DOHH2 (cell line): Measurements from ENCODE around the gene RAMP1.

Source experiments
- H3F3A ChIP-seq: fragments of 200-600 bp; sonication (generic), shearing (Covaris generic); 2 replicates; pipeline ENCODE4 v1.6.0; 2016; ENCODE audit warnings: antibody characterized with exemption, mild to moderate bottlenecking; ENCODE audit not compliant: control insufficient read depth, insufficient read depth
- H3K27ac ChIP-seq: fragments of 200-600 bp; sonication (generic); 2 replicates; pipeline ENCODE4 v1.5.1; 2014; ENCODE audit warnings: low read depth, mild to moderate bottlenecking, low read length, moderate library complexity
- H3K27me3 ChIP-seq: fragments of 200-600 bp; sonication (generic); 2 replicates; pipeline ENCODE4 v1.6.1; 2014; ENCODE audit warnings: mild to moderate bottlenecking, low read length, mixed read lengths; ENCODE audit not compliant: control insufficient read depth
- H3K36me3 ChIP-seq: fragments of 200-600 bp; sonication (generic); 2 replicates; pipeline ENCODE4 v1.6.1; 2014; ENCODE audit warnings: mild to moderate bottlenecking, low read length, moderate library complexity, mixed read lengths; ENCODE audit not compliant: control insufficient read depth
- H3K4me1 ChIP-seq: fragments of 200-600 bp; sonication (generic); 2 replicates; pipeline ENCODE4 v1.6.1; 2014; ENCODE audit warnings: mild to moderate bottlenecking, low read length, mixed read lengths; ENCODE audit not compliant: control insufficient read depth
- H3K4me2 ChIP-seq: fragments of 200-600 bp; sonication (generic); 2 replicates; pipeline ENCODE4 v1.6.0; 2014; ENCODE audit warnings: mild to moderate bottlenecking, low read length, moderate library complexity
- H3K4me3 ChIP-seq: fragments of 200-600 bp; sonication (generic); 2 replicates; pipeline ENCODE4 v1.5.1; 2014; ENCODE audit warnings: mild to moderate bottlenecking, low read length, mixed read lengths
- H3K79me2 ChIP-seq: fragments of 200-600 bp; sonication (generic); 2 replicates; pipeline ENCODE4 v1.6.1; 2014; ENCODE audit warnings: mild to moderate bottlenecking, low read length, mixed read lengths; ENCODE audit not compliant: control insufficient read depth
- H3K9me2 ChIP-seq: fragments of 200-600 bp; sonication (generic); replicated peaks from 2 replicates; pipeline ENCODE4 v1.6.1; 2014; ENCODE audit warnings: mild to moderate bottlenecking, low read length, mixed read lengths; ENCODE audit not compliant: control insufficient read depth
- H3K9me3 ChIP-seq: fragments of 200-600 bp; sonication (generic); 2 replicates; pipeline ENCODE4 v1.6.1; 2014; ENCODE audit warnings: antibody characterized with exemption, low read length, mixed read lengths; ENCODE audit not compliant: control insufficient read depth, insufficient read depth
- H4K20me1 ChIP-seq: fragments of 200-600 bp; sonication (generic); 2 replicates; pipeline ENCODE4 v1.6.0; 2014; ENCODE audit warnings: low read depth, mild to moderate bottlenecking, antibody characterized with exemption, low read length, moderate library complexity; ENCODE audit not compliant: control insufficient read depth, insufficient read depth
- EZH2phosphoT487 ChIP-seq: fragments of 200-600 bp; sonication (generic); IDR thresholded peaks from 2 replicates; pipeline ENCODE4 v1.6.1; 2017; ENCODE audit warnings: borderline replicate concordance, mild to moderate bottlenecking, antibody characterized with exemption, low read length, moderate library complexity, mixed read lengths
- TF ChIP-seq, protein P1 (sequence below): fragments of 200-600 bp; sonication (generic); IDR thresholded peaks from one replicate; pipeline ENCODE4 v1.5.1; 2014; ENCODE audit warnings: antibody characterized with exemption, mild to moderate bottlenecking, low read depth, low read length; ENCODE audit not compliant: poor library complexity, severe bottlenecking

RAMP1 gene

DNA sequence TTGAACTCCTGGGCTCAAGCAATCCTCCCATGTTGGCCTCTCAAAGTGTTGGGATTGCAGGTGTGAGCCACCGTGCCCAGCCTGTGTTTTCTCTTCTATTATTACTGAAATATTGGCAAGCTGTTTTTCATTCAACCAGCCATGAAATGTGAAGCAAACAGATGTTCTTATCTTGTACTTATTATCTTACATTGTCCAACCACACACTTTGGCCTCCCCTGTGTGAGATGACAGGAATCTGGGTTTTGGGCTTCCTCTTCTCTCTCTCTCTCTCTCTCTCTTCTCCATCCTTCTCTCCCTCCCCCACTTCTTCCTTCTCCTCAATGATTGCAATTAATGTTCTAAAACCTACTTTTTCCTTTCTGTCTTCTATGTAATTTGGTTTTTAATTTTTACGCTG lies 33.1 kb downstream of the RAMP1 start:
- no peaks in the 10 kb centered on the region for H3K9me3 ChIP-seq

DNA sequence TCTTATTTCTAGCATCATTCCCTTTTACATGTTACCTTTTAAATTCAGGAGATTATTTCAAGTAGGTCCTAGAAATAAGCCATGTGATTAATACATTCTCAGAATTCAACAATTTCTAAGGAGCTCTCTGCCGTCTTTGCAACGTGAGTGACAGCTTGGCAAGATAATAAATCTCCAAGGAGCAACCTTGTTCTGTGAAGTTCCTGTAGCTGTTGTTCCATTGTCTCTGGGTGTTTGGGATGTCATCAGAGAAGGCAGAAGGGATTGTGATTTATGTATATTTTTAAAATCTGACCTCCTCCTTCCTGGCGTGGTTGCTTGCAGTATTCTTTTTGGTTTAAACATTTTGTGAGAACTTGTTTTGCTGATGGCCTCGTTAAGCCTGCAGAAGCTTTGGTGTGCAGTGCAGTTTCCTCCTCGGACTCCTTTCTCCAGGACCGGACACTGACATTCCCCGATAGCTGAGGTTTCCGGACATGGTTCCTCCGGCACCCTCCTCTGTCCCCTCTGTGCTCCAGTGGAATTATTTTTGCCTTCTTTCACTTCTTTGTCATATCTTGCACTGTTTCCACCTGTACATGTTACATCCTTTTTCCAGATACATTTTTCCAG lies 33.7 kb downstream of the RAMP1 start:
- no peaks in the 10 kb centered on the region for H3K9me3 ChIP-seq
- no peaks in the 10 kb centered on the region for H4K20me1 ChIP-seq
- peak overlapping the region; percentile 84 for H3K27ac ChIP-seq
- H3K9me2 ChIP-seq: no peaks in the 10 kb centered on the region
- H3K4me1 ChIP-seq: peaks cover 77% of the 10 kb centered on the region
- peak overlapping the region; percentile 69 for H3K4me2 ChIP-seq
- H3K4me3 ChIP-seq: peak overlapping the region; percentile 71
- peaks cover 62% of the 10 kb centered on the region for H3K79me2 ChIP-seq
- no peak for TF ChIP-seq EZH2phosphoT487
- TF ChIP-seq, protein P1, sequence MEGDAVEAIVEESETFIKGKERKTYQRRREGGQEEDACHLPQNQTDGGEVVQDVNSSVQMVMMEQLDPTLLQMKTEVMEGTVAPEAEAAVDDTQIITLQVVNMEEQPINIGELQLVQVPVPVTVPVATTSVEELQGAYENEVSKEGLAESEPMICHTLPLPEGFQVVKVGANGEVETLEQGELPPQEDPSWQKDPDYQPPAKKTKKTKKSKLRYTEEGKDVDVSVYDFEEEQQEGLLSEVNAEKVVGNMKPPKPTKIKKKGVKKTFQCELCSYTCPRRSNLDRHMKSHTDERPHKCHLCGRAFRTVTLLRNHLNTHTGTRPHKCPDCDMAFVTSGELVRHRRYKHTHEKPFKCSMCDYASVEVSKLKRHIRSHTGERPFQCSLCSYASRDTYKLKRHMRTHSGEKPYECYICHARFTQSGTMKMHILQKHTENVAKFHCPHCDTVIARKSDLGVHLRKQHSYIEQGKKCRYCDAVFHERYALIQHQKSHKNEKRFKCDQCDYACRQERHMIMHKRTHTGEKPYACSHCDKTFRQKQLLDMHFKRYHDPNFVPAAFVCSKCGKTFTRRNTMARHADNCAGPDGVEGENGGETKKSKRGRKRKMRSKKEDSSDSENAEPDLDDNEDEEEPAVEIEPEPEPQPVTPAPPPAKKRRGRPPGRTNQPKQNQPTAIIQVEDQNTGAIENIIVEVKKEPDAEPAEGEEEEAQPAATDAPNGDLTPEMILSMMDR: no peak
- peaks cover 37% of the 10 kb centered on the region for H3F3A ChIP-seq
- peaks cover 10% of the 10 kb centered on the region; the same call in 1 of the 2 replicates for H3K36me3 ChIP-seq
- H3K27me3 ChIP-seq: no peaks in the 10 kb centered on the region

More for the DNA sequence above, 33.1 kb downstream of the RAMP1 start:
- H3K27ac ChIP-seq: peak overlapping the region; percentile 84
- no peaks in the 10 kb centered on the region for H4K20me1 ChIP-seq
- peaks cover 33% of the 10 kb centered on the region for H3F3A ChIP-seq
- peak overlapping the region; percentile 69 for H3K4me2 ChIP-seq
- TF ChIP-seq, protein P1: no peak
- no peak for TF ChIP-seq EZH2phosphoT487
- H3K27me3 ChIP-seq: no peaks in the 10 kb centered on the region
- peak overlapping the region; percentile 71 for H3K4me3 ChIP-seq
- H3K36me3 ChIP-seq: peaks cover 10% of the 10 kb centered on the region; the same call in 1 of the 2 replicates
- peaks cover 56% of the 10 kb centered on the region for H3K79me2 ChIP-seq
- peaks cover 71% of the 10 kb centered on the region for H3K4me1 ChIP-seq
- no peaks in the 10 kb centered on the region for H3K9me2 ChIP-seq

DNA sequence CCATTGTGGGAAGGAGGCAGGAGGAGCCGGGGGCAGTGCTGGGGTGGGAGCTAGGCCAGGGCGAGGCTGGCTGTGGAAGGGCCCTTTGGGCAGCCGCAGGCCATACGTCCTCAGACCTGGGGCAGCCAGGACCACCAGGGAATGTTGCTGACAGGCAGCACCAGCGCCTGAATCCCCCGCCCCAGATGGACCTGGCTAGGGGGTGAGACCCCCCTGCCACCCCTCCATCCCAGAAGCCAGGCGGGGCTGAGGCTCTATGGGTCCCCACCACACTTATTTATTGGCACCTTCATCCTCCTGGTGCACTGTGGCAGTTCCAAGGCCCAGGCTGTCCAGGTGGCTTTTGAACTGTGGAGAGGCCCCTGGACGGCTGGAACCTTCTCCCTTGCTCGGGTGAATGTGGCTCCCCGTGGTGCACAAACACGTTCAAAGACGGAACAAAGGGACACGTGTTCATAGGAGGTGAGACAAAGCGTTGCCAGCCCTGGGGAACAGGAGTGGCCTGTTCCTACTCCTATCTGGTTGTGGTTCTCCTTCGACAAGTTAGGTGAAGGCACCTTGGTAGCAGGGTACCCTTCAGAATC lies 35.1 kb downstream of the RAMP1 start:
- Histone ChIP-seq H3K79me2 (peaks cover 74% of the 10 kb centered on the region), H3K36me3 (peaks cover 10% of the 10 kb centered on the region; the same call in 1 of the 2 replicates), H3K27me3 (no peaks in the 10 kb centered on the region), H3K9me3 (no peaks in the 10 kb centered on the region), H3K4me1 (peaks cover 91% of the 10 kb centered on the region), H3K4me2 (peak overlapping the region; percentile 48), H3K4me3 (peak overlapping the region; percentile 34), H3K27ac (peak overlapping the region; percentile 84), H4K20me1 (no peaks in the 10 kb centered on the region), H3K9me2 (no peaks in the 10 kb centered on the region), H3F3A (peaks cover 35% of the 10 kb centered on the region)
- TF ChIP-seq EZH2phosphoT487: no peak
- TF ChIP-seq, protein P1: no peak
